Astrocyte (in vitro differentiated cells and primary cell): ENCODE measurements around the gene TCF7L2. TPM values are rescaled to one million over a fixed set of nuclear protein-coding genes. Genes with fewer than 3 reads are reported as not detected.

Experiments
- DNase-seq: peaks from one replicate; pipeline ENCODE4 v3.0.0-alpha.2; 2010; ENCODE audit warnings: low read depth
- FAIRE-seq: peaks from 2 replicates; lab custom pipeline; 2011; peaks lifted over from hg19 to GRCh38; lab: Jason Lieb, UNC
- H2AFZ ChIP-seq: 2 replicates; pipeline ENCODE4 v1.6.0; 2012; ENCODE audit warnings: low read depth, low read length, inconsistent platforms
- H3K27ac ChIP-seq: 2 replicates; pipeline ENCODE4 v1.5.1; 2011; ENCODE audit warnings: low read depth, low read length, inconsistent platforms
- H3K27me3 ChIP-seq: 2 replicates; pipeline ENCODE4 v1.6.0; 2011; ENCODE audit warnings: low read length, inconsistent platforms; ENCODE audit not compliant: insufficient read depth
- H3K36me3 ChIP-seq: 2 replicates; pipeline ENCODE4 v1.5.1; 2011; ENCODE audit warnings: low read length, inconsistent platforms; ENCODE audit not compliant: insufficient read depth
- H3K4me1 ChIP-seq: 2 replicates; pipeline ENCODE4 v1.5.1; 2011; ENCODE audit warnings: low read length, inconsistent platforms; ENCODE audit not compliant: insufficient read depth
- H3K4me2 ChIP-seq: 2 replicates; pipeline ENCODE4 v1.6.0; 2012; ENCODE audit warnings: low read length, inconsistent platforms
- H3K4me3 ChIP-seq: 2 replicates; pipeline ENCODE4 v1.5.1; 2011; ENCODE audit warnings: low read depth, mild to moderate bottlenecking, low read length, inconsistent platforms; ENCODE audit not compliant: insufficient read depth
- H3K79me2 ChIP-seq: 2 replicates; pipeline ENCODE4 v1.6.0; 2012; ENCODE audit warnings: mild to moderate bottlenecking, low read length, inconsistent platforms; ENCODE audit not compliant: insufficient read depth
- H3K9ac ChIP-seq: 2 replicates; pipeline ENCODE4 v1.6.0; 2012; ENCODE audit warnings: mild to moderate bottlenecking, low read length, inconsistent platforms
- H3K9me3 ChIP-seq: 2 replicates; pipeline ENCODE4 v1.5.1; 2012; ENCODE audit warnings: low read depth, mild to moderate bottlenecking, low read length, inconsistent platforms; ENCODE audit not compliant: insufficient read depth
- H4K20me1 ChIP-seq: 2 replicates; pipeline ENCODE4 v1.6.0; 2012; ENCODE audit warnings: low read length, inconsistent platforms; ENCODE audit not compliant: insufficient read depth
- H3K27ac Mint-ChIP-seq: one replicate; pipeline ENCODE4 v1.8.0; 2021; ENCODE audit warnings: mild to moderate bottlenecking, mixed read lengths; ENCODE audit not compliant: unreplicated experiment
- H3K27me3 Mint-ChIP-seq: one replicate; pipeline ENCODE4 v1.8.0; 2021; ENCODE audit warnings: low read depth, mixed read lengths; ENCODE audit not compliant: unreplicated experiment
- H3K36me3 Mint-ChIP-seq: one replicate; pipeline ENCODE4 v1.8.0; 2021; ENCODE audit warnings: low read depth, mixed read lengths; ENCODE audit not compliant: unreplicated experiment
- H3K4me1 Mint-ChIP-seq: one replicate; pipeline ENCODE4 v1.8.0; 2021; ENCODE audit warnings: low read depth, mixed read lengths; ENCODE audit not compliant: unreplicated experiment
- H3K4me3 Mint-ChIP-seq: one replicate; pipeline ENCODE4 v1.8.0; 2021; ENCODE audit warnings: mild to moderate bottlenecking, moderate library complexity, mixed read lengths; ENCODE audit not compliant: unreplicated experiment
- H3K9me3 Mint-ChIP-seq: one replicate; pipeline ENCODE4 v1.8.0; 2021; ENCODE audit warnings: mild to moderate bottlenecking, mixed read lengths; ENCODE audit not compliant: unreplicated experiment
- CTCF ChIP-seq: IDR thresholded peaks from 2 replicates; pipeline ENCODE4 v1.5.1; 2011; ENCODE audit warnings: low read depth, mild to moderate bottlenecking, inconsistent platforms, low read length, moderate library complexity; ENCODE audit not compliant: insufficient read depth
- EZH2 ChIP-seq: IDR thresholded peaks from 2 replicates; pipeline ENCODE4 v1.6.1; 2012; ENCODE audit warnings: mild to moderate bottlenecking, low read length, inconsistent platforms; ENCODE audit not compliant: insufficient read depth
- total RNA-seq: library from RNA; stranded (reverse); gene quantifications from 2 replicates; pipeline ENCODE4 v1.2.1, GENCODE V29; 2021

TCF7L2 gene
- total RNA-seq, 1 donor from 2014 or later, result 52.4 TPM

- H3K36me3 ChIP-seq, result no peaks in the 10 kb centered on the region
- Mint-ChIP-seq H3K4me3 (no peak overlapping the region), H3K27me3 (no peaks in the 10 kb centered on the region), H3K9me3 (peaks cover 1% of the 10 kb centered on the region), H3K36me3 (no peaks in the 10 kb centered on the region), H3K27ac (no peak overlapping the region), H3K4me1 (peaks cover 12% of the 10 kb centered on the region)
- H3K4me1 ChIP-seq, result peaks cover 8% of the 10 kb centered on the region
- DNase-seq (no peak), FAIRE-seq (no peak)
- H3K27ac ChIP-seq, result no peak overlapping the region
- no peaks in the 10 kb centered on the region for H3K9me3 ChIP-seq
- no peaks in the 10 kb centered on the region for H3K79me2 ChIP-seq
- H3K27me3 ChIP-seq, result no peaks in the 10 kb centered on the region
- no peak overlapping the region for H2AFZ ChIP-seq
- H3K4me3 ChIP-seq, result no peak overlapping the region
- H3K4me2 ChIP-seq, result no peak overlapping the region
- TF ChIP-seq CTCF (no peak), EZH2 (no peak)
- H4K20me1 ChIP-seq, result no peaks in the 10 kb centered on the region
- no peak overlapping the region for H3K9ac ChIP-seq
These were observed 36.3 kb upstream of the TCF7L2 start for GRCh38 chr10:112913661-112914287.

- Histone ChIP-seq H3K4me3 (no peak overlapping the region), H3K4me2 (no peak overlapping the region), H3K4me1 (peaks cover 10% of the 10 kb centered on the region), H3K79me2 (no peaks in the 10 kb centered on the region), H3K27me3 (no peaks in the 10 kb centered on the region), H3K36me3 (no peaks in the 10 kb centered on the region), H3K27ac (no peak overlapping the region), H3K9me3 (no peaks in the 10 kb centered on the region), H4K20me1 (no peaks in the 10 kb centered on the region), H3K9ac (no peak overlapping the region), H2AFZ (no peak overlapping the region)
- no peak overlapping the region for H3K27ac Mint-ChIP-seq
- no peak overlapping the region for H3K4me3 Mint-ChIP-seq
- no peaks in the 10 kb centered on the region for H3K27me3 Mint-ChIP-seq
- DNase-seq, result no peak
- H3K9me3 Mint-ChIP-seq, result peaks cover 1% of the 10 kb centered on the region
- TF ChIP-seq EZH2 (no peak), CTCF (no peak)
- no peak for FAIRE-seq
- H3K36me3 Mint-ChIP-seq, result no peaks in the 10 kb centered on the region
- peaks cover 16% of the 10 kb centered on the region for H3K4me1 Mint-ChIP-seq
These were observed 35.6 kb upstream of the TCF7L2 start for GRCh38 chr10:112914288-112914952.
